Measurements from ENCODE around the gene AGPS.

Gene AGPS

GRCh38 chr2:177397481-177398289, 5.1 kb downstream of the AGPS start:
- 92 to 94% methylated on average over 11 to 12 of the region's 12 CpGs for WGBS, 2 experiments
- Histone ChIP-seq H3K4me1 (ENCODE audit: control insufficient read depth, insufficient read depth, low read length) (peaks cover 9% of the 10 kb centered on the region), H3K27me3 (ENCODE audit: control insufficient read depth, insufficient read depth, low read length, poor library complexity, severe bottlenecking) (no peaks in the 10 kb centered on the region), H3K36me3 (ENCODE audit: control insufficient read depth, insufficient read depth, low read length) (no peaks in the 10 kb centered on the region), H3K27ac (ENCODE audit: insufficient read depth, low read depth, low read length, poor library complexity, severe bottlenecking) (no peak overlapping the region), H3K9me3 (ENCODE audit: control insufficient read depth, low read length) (no peaks in the 10 kb centered on the region), H3K4me3 (ENCODE audit: insufficient read depth, low read depth, low read length) (no peak overlapping the region)

GRCh38 chr2:177398290-177398683, 5.7 kb downstream of the AGPS start:
- Histone ChIP-seq H3K27ac (ENCODE audit: insufficient read depth, low read depth, low read length, poor library complexity, severe bottlenecking) (no peak overlapping the region), H3K4me1 (ENCODE audit: control insufficient read depth, insufficient read depth, low read length) (peaks cover 9% of the 10 kb centered on the region), H3K9me3 (ENCODE audit: control insufficient read depth, low read length) (no peaks in the 10 kb centered on the region), H3K36me3 (ENCODE audit: control insufficient read depth, insufficient read depth, low read length) (no peaks in the 10 kb centered on the region), H3K27me3 (ENCODE audit: control insufficient read depth, insufficient read depth, low read length, poor library complexity, severe bottlenecking) (no peaks in the 10 kb centered on the region), H3K4me3 (ENCODE audit: insufficient read depth, low read depth, low read length) (no peak overlapping the region)
- WGBS, 2 experiments = 100% methylated on average over 1 of the region's 1 CpG; no CpG with 5 or more reads in 1 of the 2 experiments

DNA sequence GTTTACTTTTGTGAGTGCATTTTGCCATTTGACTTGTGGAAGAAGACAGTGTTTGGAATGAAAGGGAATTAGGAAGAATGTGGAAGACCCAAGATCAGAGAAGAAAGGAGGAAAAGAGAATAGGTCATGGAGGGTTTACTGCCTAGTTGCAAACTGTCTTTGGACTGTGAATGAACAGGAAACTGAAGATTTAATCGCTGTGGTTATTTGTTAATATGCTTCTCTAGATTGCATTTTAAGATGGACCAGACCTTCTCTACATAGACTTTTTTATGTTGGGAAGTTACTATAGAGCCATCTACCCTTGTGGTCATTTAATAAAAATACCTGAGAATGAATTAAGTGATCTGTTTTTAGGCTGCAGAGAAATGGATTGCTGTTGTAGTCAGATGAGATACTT, 6.2 kb downstream of the AGPS start:
- no peaks in the 10 kb centered on the region for H3K9me3 ChIP-seq (ENCODE audit: control insufficient read depth, low read length)
- H3K4me1 ChIP-seq (ENCODE audit: control insufficient read depth, insufficient read depth, low read length) = peaks cover 6% of the 10 kb centered on the region
- H3K27me3 ChIP-seq (ENCODE audit: control insufficient read depth, insufficient read depth, low read length, poor library complexity, severe bottlenecking) = no peaks in the 10 kb centered on the region
- H3K36me3 ChIP-seq (ENCODE audit: control insufficient read depth, insufficient read depth, low read length) = no peaks in the 10 kb centered on the region
- H3K27ac ChIP-seq (ENCODE audit: insufficient read depth, low read depth, low read length, poor library complexity, severe bottlenecking) = no peak overlapping the region
- 90 to 100% methylated on average over 1 of the region's 1 CpG for WGBS, 2 experiments
- no peak overlapping the region for H3K4me3 ChIP-seq (ENCODE audit: insufficient read depth, low read depth, low read length)

DNA sequence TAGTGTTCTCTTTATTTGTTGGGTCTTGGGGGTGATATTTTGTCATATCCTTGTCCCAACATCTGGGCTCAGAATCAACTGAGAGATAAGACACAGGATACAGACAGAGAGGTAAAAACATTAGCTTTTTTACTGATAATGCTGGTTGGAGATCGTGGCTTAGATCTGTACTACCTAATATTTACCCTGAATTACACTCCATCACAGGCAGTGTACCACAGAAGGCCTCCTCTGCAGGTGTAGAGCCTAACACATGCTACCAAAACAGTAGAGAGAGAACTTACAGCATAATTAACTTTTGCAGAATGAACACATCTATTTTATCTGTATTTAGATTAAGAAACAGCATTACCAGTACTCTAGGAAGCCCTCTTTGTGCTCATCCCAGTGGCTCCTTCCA, 6.8 kb downstream of the AGPS start:
- no peak overlapping the region for H3K27ac ChIP-seq (ENCODE audit: insufficient read depth, low read depth, low read length, poor library complexity, severe bottlenecking)
- H3K27me3 ChIP-seq (ENCODE audit: control insufficient read depth, insufficient read depth, low read length, poor library complexity, severe bottlenecking) = no peaks in the 10 kb centered on the region
- 89 to 100% methylated on average over 1 of the region's 1 CpG for WGBS, 2 experiments
- H3K9me3 ChIP-seq (ENCODE audit: control insufficient read depth, low read length) = no peaks in the 10 kb centered on the region
- no peaks in the 10 kb centered on the region for H3K36me3 ChIP-seq (ENCODE audit: control insufficient read depth, insufficient read depth, low read length)
- no peak overlapping the region for H3K4me3 ChIP-seq (ENCODE audit: insufficient read depth, low read depth, low read length)
- peaks cover under 1% of the 10 kb centered on the region for H3K4me1 ChIP-seq (ENCODE audit: control insufficient read depth, insufficient read depth, low read length)

GRCh38 chr2:177400337-177400923, 7.9 kb downstream of the AGPS start:
- 94 to 100% methylated on average over 2 to 4 of the region's 4 CpGs for WGBS, 2 experiments
- no peaks in the 10 kb centered on the region for H3K4me1 ChIP-seq (ENCODE audit: control insufficient read depth, insufficient read depth, low read length)

DNA sequence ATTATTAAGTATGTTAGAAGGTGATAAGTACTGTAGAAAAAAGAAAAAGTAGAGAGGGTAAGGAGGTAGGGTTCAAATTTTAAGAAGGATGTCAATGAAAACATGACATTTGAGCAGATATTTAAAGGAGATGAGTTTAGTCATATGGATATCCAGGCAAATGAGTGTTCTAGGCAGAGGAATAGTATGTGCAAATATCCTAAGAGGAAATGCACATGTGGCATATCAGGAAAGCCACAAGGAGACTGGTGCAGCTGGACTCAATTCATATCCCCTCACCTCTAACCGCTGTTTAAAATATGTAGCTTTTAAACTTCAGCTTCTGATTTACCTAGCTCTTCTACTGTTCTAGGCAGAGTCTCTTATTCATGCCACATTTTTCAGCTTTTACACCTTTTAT, 9.5 kb downstream of the AGPS start:
- H3K9me3 ChIP-seq (ENCODE audit: control insufficient read depth, low read length) = no peaks in the 10 kb centered on the region
- 94 to 95% methylated on average over 1 of the region's 1 CpG for WGBS, 2 experiments
- H3K4me3 ChIP-seq (ENCODE audit: insufficient read depth, low read depth, low read length) = no peak overlapping the region
- no peaks in the 10 kb centered on the region for H3K4me1 ChIP-seq (ENCODE audit: control insufficient read depth, insufficient read depth, low read length)
- no peaks in the 10 kb centered on the region for H3K27me3 ChIP-seq (ENCODE audit: control insufficient read depth, insufficient read depth, low read length, poor library complexity, severe bottlenecking)
- no peak overlapping the region for H3K27ac ChIP-seq (ENCODE audit: insufficient read depth, low read depth, low read length, poor library complexity, severe bottlenecking)
- peaks cover under 1% of the 10 kb centered on the region for H3K36me3 ChIP-seq (ENCODE audit: control insufficient read depth, insufficient read depth, low read length)

More at GRCh38 chr2:177400337-177400923, 7.9 kb downstream of the AGPS start:
- Histone ChIP-seq H3K27ac (ENCODE audit: insufficient read depth, low read depth, low read length, poor library complexity, severe bottlenecking) (no peak overlapping the region), H3K4me3 (ENCODE audit: insufficient read depth, low read depth, low read length) (no peak overlapping the region), H3K9me3 (ENCODE audit: control insufficient read depth, low read length) (no peaks in the 10 kb centered on the region), H3K36me3 (ENCODE audit: control insufficient read depth, insufficient read depth, low read length) (no peaks in the 10 kb centered on the region), H3K27me3 (ENCODE audit: control insufficient read depth, insufficient read depth, low read length, poor library complexity, severe bottlenecking) (no peaks in the 10 kb centered on the region)

- Histone ChIP-seq H3K27me3 (ENCODE audit: control insufficient read depth, insufficient read depth, low read length, poor library complexity, severe bottlenecking) (no peaks in the 10 kb centered on the region), H3K27ac (ENCODE audit: insufficient read depth, low read depth, low read length, poor library complexity, severe bottlenecking) (no peak overlapping the region), H3K4me3 (ENCODE audit: insufficient read depth, low read depth, low read length) (no peak overlapping the region), H3K9me3 (ENCODE audit: control insufficient read depth, low read length) (no peaks in the 10 kb centered on the region), H3K4me1 (ENCODE audit: control insufficient read depth, insufficient read depth, low read length) (no peaks in the 10 kb centered on the region), H3K36me3 (ENCODE audit: control insufficient read depth, insufficient read depth, low read length) (peaks cover 5% of the 10 kb centered on the region)
- 97 to 98% methylated on average over 6 of the region's 6 CpGs for WGBS, 2 experiments
Observed at GRCh38 chr2:177403838-177404237, 11.3 kb downstream of the AGPS start.

DNA sequence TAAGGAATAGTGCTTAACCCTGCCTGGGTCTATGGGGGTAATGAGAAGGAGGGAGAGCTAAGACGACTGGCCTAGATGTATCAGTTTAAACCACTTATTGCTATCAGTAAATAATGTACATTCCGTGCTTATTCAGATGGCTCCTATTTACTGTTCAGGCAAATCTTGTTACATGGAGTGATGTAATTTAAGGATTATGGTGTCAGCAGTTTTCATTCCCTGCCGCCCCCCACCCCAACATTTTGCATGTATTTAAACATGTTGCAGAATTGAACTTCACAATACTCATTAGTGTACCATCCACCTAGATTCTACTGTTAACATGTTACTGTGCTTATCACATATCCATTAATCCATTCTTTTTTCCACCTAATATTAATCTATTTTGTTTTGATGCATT, 11.7 kb downstream of the AGPS start:
- no peaks in the 10 kb centered on the region for H3K9me3 ChIP-seq (ENCODE audit: control insufficient read depth, low read length)
- no peaks in the 10 kb centered on the region for H3K4me1 ChIP-seq (ENCODE audit: control insufficient read depth, insufficient read depth, low read length)
- H3K27me3 ChIP-seq (ENCODE audit: control insufficient read depth, insufficient read depth, low read length, poor library complexity, severe bottlenecking) = no peaks in the 10 kb centered on the region
- H3K27ac ChIP-seq (ENCODE audit: insufficient read depth, low read depth, low read length, poor library complexity, severe bottlenecking) = no peak overlapping the region
- WGBS, 2 experiments = 89 to 96% methylated on average over 2 to 3 of the region's 3 CpGs
- no peak overlapping the region for H3K4me3 ChIP-seq (ENCODE audit: insufficient read depth, low read depth, low read length)
- H3K36me3 ChIP-seq (ENCODE audit: control insufficient read depth, insufficient read depth, low read length) = peaks cover 5% of the 10 kb centered on the region

- Histone ChIP-seq H3K27ac (ENCODE audit: insufficient read depth, low read depth, low read length, poor library complexity, severe bottlenecking) (no peak overlapping the region), H3K4me1 (ENCODE audit: control insufficient read depth, insufficient read depth, low read length) (no peaks in the 10 kb centered on the region), H3K36me3 (ENCODE audit: control insufficient read depth, insufficient read depth, low read length) (peaks cover 5% of the 10 kb centered on the region), H3K27me3 (ENCODE audit: control insufficient read depth, insufficient read depth, low read length, poor library complexity, severe bottlenecking) (no peaks in the 10 kb centered on the region), H3K4me3 (ENCODE audit: insufficient read depth, low read depth, low read length) (no peak overlapping the region), H3K9me3 (ENCODE audit: control insufficient read depth, low read length) (no peaks in the 10 kb centered on the region)
- 95% methylated on average over 2 of the region's 2 CpGs for WGBS, 2 experiments
Observed at GRCh38 chr2:177405029-177405692, 12.6 kb downstream of the AGPS start.

DNA sequence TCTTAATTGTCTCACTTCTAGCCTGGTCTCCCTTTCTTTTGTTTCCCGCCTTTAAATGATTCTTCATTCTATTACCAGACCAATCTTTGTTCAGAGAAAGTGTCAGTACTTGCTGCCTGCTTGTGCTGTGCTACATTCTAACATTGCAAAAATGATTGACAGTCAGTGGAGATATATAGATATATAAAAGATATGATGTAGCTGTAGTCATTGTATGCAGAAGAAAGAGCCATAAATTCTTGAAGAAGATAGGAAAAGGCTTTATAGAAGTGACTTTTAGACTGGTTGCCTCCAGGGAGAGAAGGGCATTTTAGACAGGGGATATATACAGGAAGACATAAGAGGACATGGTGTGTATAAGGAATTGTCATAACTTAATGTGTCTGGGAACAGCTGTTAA, 13.6 kb downstream of the AGPS start:
- H3K27ac ChIP-seq (ENCODE audit: insufficient read depth, low read depth, low read length, poor library complexity, severe bottlenecking) = no peak overlapping the region
- H3K36me3 ChIP-seq (ENCODE audit: control insufficient read depth, insufficient read depth, low read length) = peaks cover 5% of the 10 kb centered on the region
- WGBS, 2 experiments = 90 to 93% methylated on average over 1 of the region's 1 CpG
- H3K9me3 ChIP-seq (ENCODE audit: control insufficient read depth, low read length) = no peaks in the 10 kb centered on the region
- H3K4me3 ChIP-seq (ENCODE audit: insufficient read depth, low read depth, low read length) = no peak overlapping the region
- no peaks in the 10 kb centered on the region for H3K27me3 ChIP-seq (ENCODE audit: control insufficient read depth, insufficient read depth, low read length, poor library complexity, severe bottlenecking)
- no peaks in the 10 kb centered on the region for H3K4me1 ChIP-seq (ENCODE audit: control insufficient read depth, insufficient read depth, low read length)

Data from ectodermal cell (in vitro differentiated cells).